Thyroid gland (tissue), 4 donors: ENCODE results near the gene CAMK1G. TPM values are rescaled to one million over a fixed set of nuclear protein-coding genes. Genes with fewer than 3 reads are reported as not detected.
A peak's percentile ranks its signal among the peaks of the same experiment; 100 is the strongest.

ENCODE experiments used
- DNase-seq, 2 donors: peaks; one replicate each; pipeline ENCODE4 v3.0.0-alpha.2; 2019
- H3K27ac ChIP-seq, 3 donors: fragments of 200-600 bp; sonication (generic); 1 replicate in 2 of 3; 2 replicates in 1 of 3; pipeline ENCODE4 v1.5.1; 2016 to 2019; ENCODE audit warnings: mild to moderate bottlenecking in 1 of 3, moderate library complexity in 1 of 3
- H3K27me3 ChIP-seq: fragments of 200-600 bp; sonication (generic); one replicate; pipeline ENCODE4 v1.5.1; 2019
- H3K36me3 ChIP-seq, 2 donors: fragments of 200-600 bp; sonication (generic); one replicate each; pipeline ENCODE4 v1.5.1; 2016 to 2019
- H3K4me1 ChIP-seq, 2 donors: fragments of 200-600 bp; sonication (generic); one replicate each; pipeline ENCODE4 v1.5.1; 2017 to 2019
- H3K4me3 ChIP-seq, 3 donors: fragments of 200-600 bp; sonication (generic); replicated peaks in 1 of 3; 1 replicate in 2 of 3; 2 replicates in 1 of 3; pipeline ENCODE4 v1.5.1; 2016; ENCODE audit warnings: mild to moderate bottlenecking in 1 of 3
- H3K9me3 ChIP-seq: fragments of 200-600 bp; sonication (generic); one replicate; pipeline ENCODE4 v1.5.1; 2017
- CTCF ChIP-seq, 6 experiments: fragments of 200-600 bp in 3 of 6; fragments of 450-650 bp in 3 of 6; sonication (generic) in 3 of 6; IDR thresholded peaks; one replicate each; pipeline ENCODE4 v1.5.1; 2016 to 2019; ENCODE audit warnings: antibody characterized with exemption in 6 of 6, mild to moderate bottlenecking in 2 of 6, inconsistent platforms in 1 of 6, moderate library complexity in 1 of 6
- POLR2A ChIP-seq, 2 donors: fragments of 450-650 bp; IDR thresholded peaks; one replicate each; pipeline ENCODE4 v1.6.1; 2017; ENCODE audit warnings: antibody characterized with exemption in 2 of 2, mild to moderate bottlenecking in 2 of 2, moderate library complexity in 1 of 2
- WGBS, 2 donors: methylation state at CpG; one replicate each; pipeline ENCODE4 v1.1.5; 2017; 5-methylcytosine and 5-hydroxymethylcytosine counted together
- intact Hi-C: fragments of 100-400 bp; cut with DNase I; formaldehyde crosslinking; loops from one replicate; pipeline ENCODE4 v1.15.1; 2023
- total RNA-seq, 4 donors: library from RNA; depleted of rRNA; stranded (reverse); fragments of >200 nt; gene quantifications; one replicate each; pipeline ENCODE4 v1.2.3, GENCODE V29; 2016

The CAMK1G gene
- total RNA-seq, 4 donors from 2014 or later = not detected

- no peak overlapping the region for H3K27ac ChIP-seq
- peak; percentile 40 to 44 for DNase-seq
- intact Hi-C loops = loop anchor here (5.0 kb wide), 1 partner anchor 49 kb away; no protein-coding TSS in a partner anchor
Measured at GRCh38 chr1:209625791-209626285, 42.3 kb downstream of the CAMK1G start.

GRCh38 chr1:209626346-209627026, 43.0 kb downstream of the CAMK1G start:
- Histone ChIP-seq H3K27me3 (no peaks in the 10 kb centered on the region), H3K9me3 (no peaks in the 10 kb centered on the region), H3K27ac (no peak overlapping the region), H3K4me3 (no peak overlapping the region), H3K4me1 (peaks cover 23 to 34% of the 10 kb centered on the region in 2 donors), H3K36me3 (no peaks in the 10 kb centered on the region)
- TF ChIP-seq POLR2A (IDR thresholded peaks at IDR 0.05) (no peak), CTCF (IDR thresholded peaks at IDR 0.05) (no peak)
- DNase-seq = no peak
- WGBS, 2 donors = 86 to 87% methylated on average over 6 to 13 of the region's 19 CpGs
- intact Hi-C loops = loop anchor here (5.0 kb wide), 1 partner anchor 49 kb away; no protein-coding TSS in a partner anchor

More at GRCh38 chr1:209625791-209626285, 42.3 kb downstream of the CAMK1G start:
- Histone ChIP-seq H3K36me3 (no peaks in the 10 kb centered on the region), H3K4me3 (no peak overlapping the region), H3K27me3 (no peaks in the 10 kb centered on the region), H3K9me3 (no peaks in the 10 kb centered on the region), H3K4me1 (peaks cover 23 to 41% of the 10 kb centered on the region in 2 donors)
- 68 to 76% methylated on average over 8 to 18 of the region's 18 CpGs for WGBS, 2 donors
- TF ChIP-seq POLR2A (IDR thresholded peaks at IDR 0.05) (no peak), CTCF (IDR thresholded peaks at IDR 0.05) (no peak)

- intact Hi-C loops = loop anchor here (5.0 kb wide), 1 partner anchor 50 kb away; no protein-coding TSS in a partner anchor
- 37 to 63% methylated on average over 7 to 10 of the region's 16 CpGs for WGBS, 2 donors
- TF ChIP-seq POLR2A (IDR thresholded peaks at IDR 0.05) (no peak), CTCF (IDR thresholded peaks at IDR 0.05) (no peak)
- Histone ChIP-seq H3K36me3 (no peaks in the 10 kb centered on the region), H3K27ac (no peak overlapping the region), H3K9me3 (no peaks in the 10 kb centered on the region), H3K4me1 (peaks cover 16 to 27% of the 10 kb centered on the region in 2 donors), H3K4me3 (no peak overlapping the region), H3K27me3 (no peaks in the 10 kb centered on the region)
- no peak for DNase-seq
Measured at GRCh38 chr1:209627027-209627731, 43.7 kb downstream of the CAMK1G start.

GRCh38 chr1:209627732-209628196, 44.2 kb downstream of the CAMK1G start:
- 31 to 57% methylated on average over 11 to 13 of the region's 16 CpGs for WGBS, 2 donors
- H3K4me1 ChIP-seq = peaks cover 13 to 25% of the 10 kb centered on the region in 2 donors
- H3K9me3 ChIP-seq = no peaks in the 10 kb centered on the region
- no peak overlapping the region for H3K4me3 ChIP-seq
- no peaks in the 10 kb centered on the region for H3K36me3 ChIP-seq
- intact Hi-C loops = loop anchor here (5.0 kb wide), 1 partner anchor 50 kb away; no protein-coding TSS in a partner anchor
- no peak overlapping the region for H3K27ac ChIP-seq
- no peaks in the 10 kb centered on the region for H3K27me3 ChIP-seq
- peak; percentile 75 to 82 for DNase-seq
- TF ChIP-seq CTCF (IDR thresholded peaks at IDR 0.05) (peak; percentile 84 to 97 (median 88)), POLR2A (IDR thresholded peaks at IDR 0.05) (no peak)
